ENCODE measurements around the gene ULK4. TPM values are rescaled to one million over a fixed set of nuclear protein-coding genes. Genes with fewer than 3 reads are reported as not detected.

ULK4 gene
- polyA plus RNA-seq, 1 donor from 2014 or later: 7.2 TPM

GRCh38 chr3:41836360-41837134, 125.4 kb downstream of the ULK4 start:
- Histone ChIP-seq H3K9me3 (ENCODE audit: low read length) (no peaks in the 10 kb centered on the region), H3K4me3 (ENCODE audit: low read length) (no peak overlapping the region), H3K9ac (ENCODE audit: low read length) (no peak overlapping the region), H3F3A (ENCODE audit: insufficient read depth, low read length, poor library complexity, severe bottlenecking) (no peaks in the 10 kb centered on the region), H3K79me2 (replicated peaks; ENCODE audit: insufficient read depth, low read length) (no peaks in the 10 kb centered on the region), H3K4me2 (ENCODE audit: low read length) (no peak overlapping the region), H2AFZ (ENCODE audit: low read depth, low read length) (no peak overlapping the region), H3K27ac (ENCODE audit: low read length) (no peak overlapping the region), H3K36me3 (ENCODE audit: insufficient read depth, low read length) (no peaks in the 10 kb centered on the region), H3K9me2 (ENCODE audit: insufficient read depth, low read length) (no peaks in the 10 kb centered on the region), H4K20me1 (ENCODE audit: insufficient read depth) (no peaks in the 10 kb centered on the region), H3K27me3 (ENCODE audit: insufficient read depth, low read depth, low read length) (no peaks in the 10 kb centered on the region)
- TF ChIP-seq REST (IDR thresholded peaks at IDR 0.05; ENCODE audit: borderline replicate concordance) (no peak), MXI1 (conservative IDR thresholded peaks at IDR 0.05; ENCODE audit: poor library complexity, severe bottlenecking) (no peak), EZH2 (IDR thresholded peaks at IDR 0.05; ENCODE audit: borderline replicate concordance, insufficient read depth, low read length, poor library complexity, severe bottlenecking) (no peak), RAD21 (conservative IDR thresholded peaks at IDR 0.05) (no peak), SMC3 (conservative IDR thresholded peaks at IDR 0.05; ENCODE audit: poor library complexity) (no peak), POLR2AphosphoS5 (IDR thresholded peaks at IDR 0.05) (no peak), EP300 (conservative IDR thresholded peaks at IDR 0.05; ENCODE audit: poor library complexity, severe bottlenecking) (no peak), CTCF (IDR thresholded peaks at IDR 0.05; ENCODE audit: poor library complexity, severe bottlenecking) (no peak), TAF1 (IDR thresholded peaks at IDR 0.05; ENCODE audit: low read depth) (no peak)

GRCh38 chr3:41833628-41834027, 128.3 kb downstream of the ULK4 start:
- H3K9me2 ChIP-seq (ENCODE audit: insufficient read depth, low read length): no peaks in the 10 kb centered on the region
- H3K27me3 ChIP-seq (ENCODE audit: insufficient read depth, low read depth, low read length): no peaks in the 10 kb centered on the region
- no peak overlapping the region for H2AFZ ChIP-seq (ENCODE audit: low read depth, low read length)
- no peak overlapping the region for H3K27ac ChIP-seq (ENCODE audit: low read length)
- no peak overlapping the region for H3K4me2 ChIP-seq (ENCODE audit: low read length)
- TF ChIP-seq TAF1 (IDR thresholded peaks at IDR 0.05; ENCODE audit: low read depth) (no peak), EZH2 (IDR thresholded peaks at IDR 0.05; ENCODE audit: borderline replicate concordance, insufficient read depth, low read length, poor library complexity, severe bottlenecking) (no peak), CTCF (IDR thresholded peaks at IDR 0.05; ENCODE audit: poor library complexity, severe bottlenecking) (no peak), EP300 (conservative IDR thresholded peaks at IDR 0.05; ENCODE audit: poor library complexity, severe bottlenecking) (no peak), POLR2AphosphoS5 (IDR thresholded peaks at IDR 0.05) (no peak), SMC3 (conservative IDR thresholded peaks at IDR 0.05; ENCODE audit: poor library complexity) (no peak), MXI1 (conservative IDR thresholded peaks at IDR 0.05; ENCODE audit: poor library complexity, severe bottlenecking) (no peak), RAD21 (conservative IDR thresholded peaks at IDR 0.05) (no peak)
- H3F3A ChIP-seq (ENCODE audit: insufficient read depth, low read length, poor library complexity, severe bottlenecking): no peaks in the 10 kb centered on the region
- no peaks in the 10 kb centered on the region for H3K79me2 ChIP-seq (replicated peaks; ENCODE audit: insufficient read depth, low read length)
- H3K36me3 ChIP-seq (ENCODE audit: insufficient read depth, low read length): no peaks in the 10 kb centered on the region
- H3K9ac ChIP-seq (ENCODE audit: low read length): no peak overlapping the region
- no peak overlapping the region for H3K4me3 ChIP-seq (ENCODE audit: low read length)
- H4K20me1 ChIP-seq (ENCODE audit: insufficient read depth): no peaks in the 10 kb centered on the region
- H3K9me3 ChIP-seq (ENCODE audit: low read length): no peaks in the 10 kb centered on the region

Measured in neural cell (in vitro differentiated cells).